Measurements from ENCODE around the gene PTCHD1.

Gene PTCHD1

GRCh38 chrX:23311731-23312130, 22.9 kb upstream of the PTCHD1 start:
- Histone ChIP-seq H3K36me3 (ENCODE audit: low read length) (no peaks in the 10 kb centered on the region), H3F3A (ENCODE audit: insufficient read depth) (no peaks in the 10 kb centered on the region), H4K20me1 (ENCODE audit: low read depth, low read length) (no peaks in the 10 kb centered on the region), H3K79me2 (ENCODE audit: insufficient read depth, low read length) (no peaks in the 10 kb centered on the region), H3K27me3 (ENCODE audit: low read length) (no peaks in the 10 kb centered on the region), H3K9me3 (ENCODE audit: insufficient read depth, low read length) (no peaks in the 10 kb centered on the region), H3K27ac (ENCODE audit: low read depth, low read length) (no peak overlapping the region), H3K9me2 (replicated peaks; ENCODE audit: insufficient read depth, low read length) (no peaks in the 10 kb centered on the region), H2AFZ (ENCODE audit: low read depth, low read length, severe bottlenecking) (no peak overlapping the region), H3K4me3 (ENCODE audit: insufficient read depth, low read length, poor library complexity, severe bottlenecking) (no peak overlapping the region), H3K9ac (ENCODE audit: low read length) (no peak overlapping the region), H3K4me2 (ENCODE audit: low read depth, low read length, poor library complexity, severe bottlenecking) (no peak overlapping the region)
- TF ChIP-seq, protein P1, sequence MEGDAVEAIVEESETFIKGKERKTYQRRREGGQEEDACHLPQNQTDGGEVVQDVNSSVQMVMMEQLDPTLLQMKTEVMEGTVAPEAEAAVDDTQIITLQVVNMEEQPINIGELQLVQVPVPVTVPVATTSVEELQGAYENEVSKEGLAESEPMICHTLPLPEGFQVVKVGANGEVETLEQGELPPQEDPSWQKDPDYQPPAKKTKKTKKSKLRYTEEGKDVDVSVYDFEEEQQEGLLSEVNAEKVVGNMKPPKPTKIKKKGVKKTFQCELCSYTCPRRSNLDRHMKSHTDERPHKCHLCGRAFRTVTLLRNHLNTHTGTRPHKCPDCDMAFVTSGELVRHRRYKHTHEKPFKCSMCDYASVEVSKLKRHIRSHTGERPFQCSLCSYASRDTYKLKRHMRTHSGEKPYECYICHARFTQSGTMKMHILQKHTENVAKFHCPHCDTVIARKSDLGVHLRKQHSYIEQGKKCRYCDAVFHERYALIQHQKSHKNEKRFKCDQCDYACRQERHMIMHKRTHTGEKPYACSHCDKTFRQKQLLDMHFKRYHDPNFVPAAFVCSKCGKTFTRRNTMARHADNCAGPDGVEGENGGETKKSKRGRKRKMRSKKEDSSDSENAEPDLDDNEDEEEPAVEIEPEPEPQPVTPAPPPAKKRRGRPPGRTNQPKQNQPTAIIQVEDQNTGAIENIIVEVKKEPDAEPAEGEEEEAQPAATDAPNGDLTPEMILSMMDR (IDR thresholded peaks at IDR 0.05; ENCODE audit: insufficient read depth, low read length, poor library complexity, severe bottlenecking) = no peak
- no peak for TF ChIP-seq EZH2phosphoT487 (conservative IDR thresholded peaks at IDR 0.05; ENCODE audit: low read length)

GRCh38 chrX:23312136-23312535, 22.5 kb upstream of the PTCHD1 start:
- no peaks in the 10 kb centered on the region for H3K9me2 ChIP-seq (replicated peaks; ENCODE audit: insufficient read depth, low read length)
- no peaks in the 10 kb centered on the region for H3F3A ChIP-seq (ENCODE audit: insufficient read depth)
- no peaks in the 10 kb centered on the region for H3K79me2 ChIP-seq (ENCODE audit: insufficient read depth, low read length)
- H3K36me3 ChIP-seq (ENCODE audit: low read length) = no peaks in the 10 kb centered on the region
- TF ChIP-seq, protein P1 (IDR thresholded peaks at IDR 0.05; ENCODE audit: insufficient read depth, low read length, poor library complexity, severe bottlenecking) = no peak
- no peak for TF ChIP-seq EZH2phosphoT487 (conservative IDR thresholded peaks at IDR 0.05; ENCODE audit: low read length)
- H3K27me3 ChIP-seq (ENCODE audit: low read length) = no peaks in the 10 kb centered on the region
- H3K4me2 ChIP-seq (ENCODE audit: low read depth, low read length, poor library complexity, severe bottlenecking) = no peak overlapping the region
- no peak overlapping the region for H3K4me3 ChIP-seq (ENCODE audit: insufficient read depth, low read length, poor library complexity, severe bottlenecking)
- no peak overlapping the region for H3K9ac ChIP-seq (ENCODE audit: low read length)
- no peak overlapping the region for H3K27ac ChIP-seq (ENCODE audit: low read depth, low read length)
- H2AFZ ChIP-seq (ENCODE audit: low read depth, low read length, severe bottlenecking) = no peak overlapping the region
- H3K9me3 ChIP-seq (ENCODE audit: insufficient read depth, low read length) = no peaks in the 10 kb centered on the region
- no peaks in the 10 kb centered on the region for H4K20me1 ChIP-seq (ENCODE audit: low read depth, low read length)

DNA sequence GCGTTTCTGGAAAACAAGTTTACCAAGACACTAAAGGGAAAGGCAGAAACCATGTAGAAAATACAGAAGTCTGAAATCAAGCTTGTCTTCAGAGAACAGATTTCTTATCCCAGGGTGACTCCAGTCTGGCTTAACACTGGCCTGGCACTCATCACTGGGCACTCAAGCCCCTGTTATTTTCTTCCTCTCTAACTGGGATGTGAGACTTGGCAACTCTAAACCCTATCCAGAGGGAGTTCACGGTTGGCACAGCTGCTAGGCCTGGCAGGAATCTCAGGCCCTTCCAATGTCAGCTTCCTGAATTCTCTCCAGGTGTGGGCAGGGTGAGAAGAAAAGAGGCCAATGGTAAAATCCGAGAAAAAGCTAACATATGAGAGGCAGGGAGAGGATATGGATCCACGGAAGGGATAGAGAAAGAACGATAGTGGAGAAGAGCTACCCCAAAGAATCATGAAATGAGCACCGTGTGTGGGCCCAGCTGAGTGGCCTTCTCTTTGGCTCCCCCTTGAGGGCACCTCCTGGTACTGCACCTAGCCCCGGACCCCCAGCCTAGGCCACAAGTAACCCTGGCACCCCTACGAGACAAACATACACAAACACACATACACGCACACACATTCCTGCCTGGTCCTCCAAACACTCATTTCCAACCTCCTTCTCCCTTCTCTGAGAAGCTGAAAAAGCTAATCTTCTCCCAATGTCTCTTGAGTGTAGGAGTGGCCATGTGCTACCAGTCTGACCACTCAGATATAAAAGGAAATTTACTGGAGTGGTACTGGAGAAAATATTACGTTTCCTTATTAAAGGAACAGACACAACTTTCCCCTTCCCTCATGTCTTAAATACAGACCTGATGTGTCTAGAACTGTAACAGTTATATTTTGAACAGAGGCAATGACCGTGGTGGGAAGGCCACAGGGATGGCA, 16.6 kb upstream of the PTCHD1 start:
- H3K27me3 ChIP-seq (ENCODE audit: low read length) = no peaks in the 10 kb centered on the region
- H3F3A ChIP-seq (ENCODE audit: insufficient read depth) = no peaks in the 10 kb centered on the region
- H3K9me2 ChIP-seq (replicated peaks; ENCODE audit: insufficient read depth, low read length) = no peaks in the 10 kb centered on the region
- H2AFZ ChIP-seq (ENCODE audit: low read depth, low read length, severe bottlenecking) = no peak overlapping the region
- no peaks in the 10 kb centered on the region for H4K20me1 ChIP-seq (ENCODE audit: low read depth, low read length)
- H3K36me3 ChIP-seq (ENCODE audit: low read length) = no peaks in the 10 kb centered on the region
- no peak overlapping the region for H3K9ac ChIP-seq (ENCODE audit: low read length)
- H3K4me3 ChIP-seq (ENCODE audit: insufficient read depth, low read length, poor library complexity, severe bottlenecking) = no peak overlapping the region
- no peak overlapping the region for H3K4me2 ChIP-seq (ENCODE audit: low read depth, low read length, poor library complexity, severe bottlenecking)
- H3K27ac ChIP-seq (ENCODE audit: low read depth, low read length) = no peak overlapping the region
- H3K9me3 ChIP-seq (ENCODE audit: insufficient read depth, low read length) = no peaks in the 10 kb centered on the region
- TF ChIP-seq, protein P1 (IDR thresholded peaks at IDR 0.05; ENCODE audit: insufficient read depth, low read length, poor library complexity, severe bottlenecking) = peak; percentile 44
- no peak for TF ChIP-seq EZH2phosphoT487 (conservative IDR thresholded peaks at IDR 0.05; ENCODE audit: low read length)
- no peaks in the 10 kb centered on the region for H3K79me2 ChIP-seq (ENCODE audit: insufficient read depth, low read length)
